ENCODE data around the gene CCDC12.

CCDC12 gene

GRCh38 chr3:46876313-46877300 lies 99.9 kb downstream of the CCDC12 start:
- no peak for DNase-seq (ENCODE audit: low read depth in 2 of 2)

GRCh38 chr3:46875560-46875959 lies 101.0 kb downstream of the CCDC12 start:
- no peak for DNase-seq (ENCODE audit: low read depth in 2 of 2)

GRCh38 chr3:46874430-46874829 lies 102.1 kb downstream of the CCDC12 start:
- DNase-seq (ENCODE audit: low read depth in 2 of 2), result no peak

GRCh38 chr3:46873521-46873920 lies 103.0 kb downstream of the CCDC12 start:
- no peak for DNase-seq (ENCODE audit: low read depth in 2 of 2)

Data from fibroblast of skin of left biceps (primary cell).